Esophagus (tissue), 2 donors: Measurements from ENCODE around the gene MTA3. TPM values are rescaled to one million over a fixed set of nuclear protein-coding genes. Genes with fewer than 3 reads are reported as not detected.

Experiments
- H3K27ac ChIP-seq, 2 donors: one replicate each; pipeline ENCODE4 v1.5.1; 2013; ENCODE audit warnings: low read depth in 2 of 2, mild to moderate bottlenecking in 2 of 2, inconsistent platforms in 1 of 2, low read length in 1 of 2, moderate library complexity in 1 of 2
- H3K27me3 ChIP-seq, 2 donors: one replicate each; pipeline ENCODE4 v1.6.1; 2013; ENCODE audit warnings: low read length in 2 of 2, control low read depth in 1 of 2, mild to moderate bottlenecking in 1 of 2; ENCODE audit not compliant: insufficient read depth in 2 of 2, control insufficient read depth in 1 of 2
- H3K36me3 ChIP-seq, 2 donors: one replicate each; pipeline ENCODE4 v1.6.1; 2013; ENCODE audit warnings: low read length in 1 of 2; ENCODE audit not compliant: control insufficient read depth in 2 of 2, insufficient read depth in 2 of 2
- H3K4me1 ChIP-seq, 2 donors: one replicate each; pipeline ENCODE4 v1.6.1; 2013; ENCODE audit warnings: low read length in 1 of 2; ENCODE audit not compliant: control insufficient read depth in 2 of 2, insufficient read depth in 2 of 2
- H3K4me3 ChIP-seq, 2 donors: one replicate each; pipeline ENCODE4 v1.5.1; 2013; ENCODE audit warnings: low read length in 2 of 2, mild to moderate bottlenecking in 2 of 2, low read depth in 1 of 2, moderate library complexity in 1 of 2
- H3K9me3 ChIP-seq, 2 donors: one replicate each; pipeline ENCODE4 v1.6.1; 2013; ENCODE audit warnings: mild to moderate bottlenecking in 2 of 2, low read depth in 1 of 2, low read length in 1 of 2, moderate library complexity in 1 of 2; ENCODE audit not compliant: control insufficient read depth in 2 of 2, insufficient read depth in 1 of 2
- WGBS, 2 donors: extraction: QIAGEN DNeasy Blood & Tissue Kit; methylation state at CpG; one replicate each; pipeline ENCODE4 v1.1.7; 2013; 5-methylcytosine and 5-hydroxymethylcytosine counted together
- polyA plus RNA-seq, 2 donors: library from polyadenylated mRNA; stranded (reverse); fragments of 200-250 nt; gene quantifications; one replicate each; pipeline ENCODE4 v1.2.3, GENCODE V29; 2013
- donor health status: healthy with polysubstance abuse.
- donor health status: Bipolar disorder and iron deficiency.

MTA3 gene
- polyA plus RNA-seq, 2 donors = 31.7 to 55.3 TPM

DNA sequence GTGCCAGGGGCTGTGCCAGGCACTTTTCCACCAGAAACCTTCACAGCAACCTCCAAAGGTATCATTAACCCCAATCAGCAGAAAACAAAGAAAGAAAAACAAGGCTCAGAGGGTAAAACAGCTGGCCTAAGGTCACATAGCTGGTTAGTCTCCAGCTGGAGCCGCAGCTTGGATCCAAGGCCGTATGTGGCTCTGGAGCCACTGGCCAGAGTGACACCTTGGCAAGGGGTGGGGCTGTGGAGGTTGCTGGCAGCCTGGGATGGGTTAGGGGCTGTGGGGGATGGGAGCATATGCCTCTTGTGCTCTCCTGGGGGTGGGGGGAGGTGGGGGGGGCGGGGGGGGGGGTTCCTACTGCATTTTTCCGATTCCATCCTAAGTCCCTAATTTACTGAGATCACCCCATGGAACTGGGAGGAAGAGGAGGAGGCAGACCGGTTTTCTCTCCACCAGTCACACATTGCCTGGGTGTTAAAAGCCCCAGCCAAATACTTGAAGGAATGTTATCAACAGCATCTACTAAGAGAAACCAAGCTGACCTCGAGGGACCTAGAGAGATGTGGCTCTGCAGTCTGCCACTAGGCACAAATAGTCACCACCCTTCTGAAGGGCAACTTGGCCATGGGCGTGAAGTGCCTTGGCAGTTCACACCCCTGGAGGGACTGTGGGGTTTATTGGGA, 215.9 kb downstream of the MTA3 start:
- H3K4me1 ChIP-seq = peaks cover 0 to 5% of the 10 kb centered on the region in 2 donors
- H3K27me3 ChIP-seq = no peaks in the 10 kb centered on the region
- H3K36me3 ChIP-seq = no peaks in the 10 kb centered on the region
- WGBS, 2 donors = 77 to 85% methylated on average over 5 to 6 of the region's 7 CpGs
- H3K9me3 ChIP-seq = no peaks in the 10 kb centered on the region
- H3K4me3 ChIP-seq = no peak overlapping the region
- H3K27ac ChIP-seq = no peak overlapping the region

DNA sequence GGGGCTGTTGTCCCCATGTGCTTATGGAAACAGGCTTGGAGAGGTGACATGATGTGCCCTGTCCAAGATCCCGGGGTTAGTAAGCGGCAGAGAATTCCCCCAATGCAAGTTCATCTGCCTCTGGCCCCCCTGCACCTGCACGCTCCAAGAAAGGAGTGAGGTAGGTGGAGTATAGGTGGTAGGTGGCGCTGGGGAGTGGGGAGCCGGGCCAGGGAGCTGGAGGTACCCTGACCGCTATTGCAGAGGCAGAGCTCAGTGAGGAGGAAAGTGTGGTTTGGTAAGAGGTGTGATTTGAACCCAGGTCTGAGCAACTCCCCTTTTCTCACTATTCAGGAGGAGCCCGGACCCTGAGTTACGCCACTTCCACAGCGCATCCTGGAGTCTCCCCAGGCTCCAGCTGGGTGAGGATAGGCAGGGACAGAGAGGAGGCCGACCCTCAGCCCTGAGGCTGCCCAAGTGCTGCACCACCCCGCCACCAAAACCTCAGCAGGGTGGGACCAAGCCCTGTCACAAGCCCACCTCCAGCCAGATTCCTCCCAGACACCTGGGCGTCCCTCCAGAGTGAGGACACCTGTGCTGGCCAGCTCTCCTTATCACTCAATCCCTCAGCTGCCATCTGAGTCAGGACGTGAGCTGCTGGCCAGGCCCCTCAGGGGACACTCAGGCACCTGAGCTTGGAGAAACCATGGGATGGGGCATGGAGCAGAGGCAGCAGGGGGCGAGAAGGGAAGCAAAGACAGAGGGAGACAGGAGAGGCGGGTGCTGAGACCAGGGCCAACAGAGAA, 218.3 kb downstream of the MTA3 start:
- 81 to 86% methylated on average over 14 to 15 of the region's 15 CpGs for WGBS, 2 donors
- no peak overlapping the region for H3K4me3 ChIP-seq
- H3K27ac ChIP-seq = no peak overlapping the region
- peaks cover 0 to 9% of the 10 kb centered on the region in 2 donors for H3K4me1 ChIP-seq
- no peaks in the 10 kb centered on the region for H3K27me3 ChIP-seq
- no peaks in the 10 kb centered on the region for H3K9me3 ChIP-seq
- no peaks in the 10 kb centered on the region for H3K36me3 ChIP-seq

DNA sequence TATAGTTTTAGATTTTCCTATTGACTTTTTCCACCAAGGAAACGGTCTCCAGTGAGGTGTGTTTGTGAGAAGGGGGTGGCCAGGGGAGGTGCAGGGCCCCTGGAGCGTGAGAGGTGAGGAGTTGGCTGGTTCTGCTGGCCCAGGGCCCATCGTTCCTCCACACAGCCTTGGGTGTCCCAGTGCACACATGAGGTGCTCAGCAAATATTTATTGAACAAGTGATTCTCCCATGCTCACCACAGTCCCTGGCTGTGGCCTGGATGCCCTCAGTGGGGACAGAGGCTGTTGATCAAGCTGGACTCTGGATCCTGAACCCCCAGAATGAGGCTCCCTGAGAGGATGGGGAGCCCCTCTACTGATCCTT, 219.0 kb downstream of the MTA3 start:
- 85 to 89% methylated on average over 3 of the region's 3 CpGs for WGBS, 2 donors
- H3K27ac ChIP-seq = no peak overlapping the region

DNA sequence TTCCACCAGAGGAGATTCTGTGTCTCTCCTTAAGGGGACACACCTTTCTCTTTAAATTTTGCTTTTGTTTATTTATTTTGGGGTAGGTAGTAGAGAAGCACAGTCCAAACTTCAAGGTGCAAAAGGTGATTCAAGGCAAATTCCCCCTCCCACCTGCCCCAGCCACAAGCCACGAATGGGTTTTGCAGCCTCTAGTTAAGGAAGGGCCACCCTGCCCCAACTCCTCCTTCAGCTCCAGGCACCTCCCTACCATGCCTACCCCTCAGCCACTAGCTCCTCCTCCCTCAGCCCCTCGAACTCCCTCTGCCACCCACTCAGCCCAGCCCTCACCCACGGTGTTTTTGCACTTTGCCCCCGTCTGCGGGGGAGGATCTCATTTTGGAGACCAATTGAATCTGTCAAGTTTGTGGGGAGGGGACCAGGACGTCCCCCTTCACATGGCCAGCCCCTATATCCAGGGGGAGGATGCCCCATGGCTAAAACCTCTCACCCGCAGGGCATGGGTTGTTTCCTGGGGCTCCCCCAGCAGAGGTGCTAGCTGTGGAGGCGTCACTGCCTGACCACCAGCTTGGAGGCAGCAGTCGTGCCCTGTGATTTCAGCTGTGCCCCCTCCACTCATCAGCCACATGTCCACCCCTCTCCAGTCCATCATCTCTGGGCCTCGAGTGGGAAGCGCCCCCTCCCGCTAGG, 219.5 kb downstream of the MTA3 start:
- Histone ChIP-seq H3K27me3 (no peaks in the 10 kb centered on the region), H3K9me3 (no peaks in the 10 kb centered on the region), H3K4me3 (no peak overlapping the region), H3K36me3 (no peaks in the 10 kb centered on the region), H3K27ac (no peak overlapping the region), H3K4me1 (peaks cover 0 to 10% of the 10 kb centered on the region in 2 donors)
- 72 to 80% methylated on average over 12 of the region's 12 CpGs for WGBS, 2 donors

More for the DNA sequence above, 219.0 kb downstream of the MTA3 start:
- Histone ChIP-seq H3K36me3 (no peaks in the 10 kb centered on the region), H3K9me3 (no peaks in the 10 kb centered on the region), H3K4me1 (peaks cover 0 to 10% of the 10 kb centered on the region in 2 donors), H3K4me3 (no peak overlapping the region), H3K27me3 (no peaks in the 10 kb centered on the region)

DNA sequence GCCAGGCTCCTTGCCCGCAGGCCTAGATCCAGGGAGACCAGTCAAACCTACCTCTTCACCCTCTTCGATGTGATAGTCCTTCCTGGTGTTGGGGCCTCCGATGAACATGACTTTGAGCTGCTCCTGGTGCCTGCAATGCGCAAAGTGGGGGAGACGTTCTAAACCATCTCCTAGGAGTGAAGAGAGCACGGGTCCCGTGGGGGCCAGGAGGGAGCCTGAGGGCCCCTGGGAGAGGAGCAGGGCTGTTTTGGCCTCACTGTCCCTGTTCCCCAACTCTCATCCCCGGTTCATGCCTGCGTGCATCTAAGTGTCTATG, 220.0 kb downstream of the MTA3 start:
- H3K4me3 ChIP-seq = no peak overlapping the region
- peaks cover 0 to 10% of the 10 kb centered on the region in 2 donors for H3K4me1 ChIP-seq
- no peak overlapping the region for H3K27ac ChIP-seq
- H3K9me3 ChIP-seq = no peaks in the 10 kb centered on the region
- H3K27me3 ChIP-seq = no peaks in the 10 kb centered on the region
- no peaks in the 10 kb centered on the region for H3K36me3 ChIP-seq
- 73 to 84% methylated on average over 9 of the region's 9 CpGs for WGBS, 2 donors

DNA sequence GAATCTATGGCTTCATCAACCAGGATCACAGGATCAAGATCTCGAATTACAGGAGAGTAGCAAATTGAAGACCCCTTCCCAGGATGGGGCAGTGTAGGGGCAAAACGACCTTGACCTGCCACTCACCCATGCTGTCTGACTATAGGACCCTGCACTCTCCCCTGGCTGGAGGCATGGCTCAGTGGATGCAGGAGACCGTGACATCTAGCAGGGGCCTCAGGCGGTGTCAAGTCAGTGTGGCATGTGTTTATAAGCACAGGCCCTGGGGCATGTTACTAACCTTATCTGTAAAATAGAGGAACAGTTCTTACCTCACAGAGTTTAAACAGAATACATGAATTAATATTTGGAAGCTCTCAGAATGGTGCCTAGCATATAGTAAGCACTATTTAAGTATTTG, 220.4 kb downstream of the MTA3 start:
- Histone ChIP-seq H3K27me3 (no peaks in the 10 kb centered on the region), H3K9me3 (no peaks in the 10 kb centered on the region), H3K27ac (no peak overlapping the region), H3K36me3 (no peaks in the 10 kb centered on the region), H3K4me1 (peaks cover 0 to 10% of the 10 kb centered on the region in 2 donors), H3K4me3 (no peak overlapping the region)
- 57 to 66% methylated on average over 4 of the region's 4 CpGs for WGBS, 2 donors

DNA sequence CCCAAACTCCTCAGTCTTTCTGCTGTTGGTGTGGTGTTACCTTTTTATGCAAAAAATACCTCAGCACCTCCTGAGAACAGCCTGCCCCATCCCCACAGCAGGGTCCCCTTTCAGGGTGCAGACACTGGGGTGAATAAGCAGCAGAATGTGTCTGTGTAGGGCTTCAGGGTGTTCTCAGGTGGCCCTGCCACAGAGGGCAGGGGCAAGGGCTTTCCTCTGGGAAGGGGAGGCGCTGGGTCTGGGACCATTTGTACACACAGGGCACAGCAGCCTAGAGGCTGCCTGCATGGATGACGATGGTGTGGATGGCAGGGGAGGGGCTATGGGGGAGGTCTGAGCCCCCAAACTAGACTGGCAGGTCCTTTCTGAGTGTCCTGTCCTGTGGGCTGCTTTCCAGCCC, 221.3 kb downstream of the MTA3 start:
- no peaks in the 10 kb centered on the region for H3K9me3 ChIP-seq
- H3K36me3 ChIP-seq = no peaks in the 10 kb centered on the region
- no peak overlapping the region for H3K27ac ChIP-seq
- H3K4me1 ChIP-seq = peaks cover 3 to 10% of the 10 kb centered on the region in 2 donors
- no peaks in the 10 kb centered on the region for H3K27me3 ChIP-seq
- 94 to 100% methylated on average over 2 of the region's 2 CpGs for WGBS, 2 donors
- no peak overlapping the region for H3K4me3 ChIP-seq

DNA sequence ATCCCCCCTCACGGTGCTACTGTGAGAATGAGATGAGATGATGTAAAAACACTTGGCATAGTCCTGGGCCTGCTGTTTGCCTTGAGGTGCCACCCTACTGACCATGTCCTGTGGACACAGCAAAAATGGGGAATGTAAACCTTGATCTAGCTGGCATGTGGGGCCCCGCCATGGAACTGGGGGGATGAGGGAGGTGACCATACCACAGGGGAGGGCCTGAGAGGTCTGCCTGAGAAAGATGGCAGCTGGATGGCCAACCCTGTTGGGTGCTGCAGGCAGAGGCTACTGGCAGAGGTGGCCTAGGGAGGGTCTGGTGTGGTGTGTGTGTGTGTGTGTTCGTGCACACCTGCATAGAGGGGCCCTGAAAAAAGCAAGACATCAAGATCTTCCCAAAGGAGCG, 223.2 kb downstream of the MTA3 start:
- H3K4me3 ChIP-seq = no peak overlapping the region
- H3K4me1 ChIP-seq = peaks cover 3 to 12% of the 10 kb centered on the region in 2 donors
- WGBS, 2 donors = 70 to 79% methylated on average over 4 of the region's 4 CpGs
- H3K27ac ChIP-seq = peak overlapping the region in 1 of 2 donors; percentile 71
- no peaks in the 10 kb centered on the region for H3K36me3 ChIP-seq
- H3K27me3 ChIP-seq = no peaks in the 10 kb centered on the region
- H3K9me3 ChIP-seq = no peaks in the 10 kb centered on the region

DNA sequence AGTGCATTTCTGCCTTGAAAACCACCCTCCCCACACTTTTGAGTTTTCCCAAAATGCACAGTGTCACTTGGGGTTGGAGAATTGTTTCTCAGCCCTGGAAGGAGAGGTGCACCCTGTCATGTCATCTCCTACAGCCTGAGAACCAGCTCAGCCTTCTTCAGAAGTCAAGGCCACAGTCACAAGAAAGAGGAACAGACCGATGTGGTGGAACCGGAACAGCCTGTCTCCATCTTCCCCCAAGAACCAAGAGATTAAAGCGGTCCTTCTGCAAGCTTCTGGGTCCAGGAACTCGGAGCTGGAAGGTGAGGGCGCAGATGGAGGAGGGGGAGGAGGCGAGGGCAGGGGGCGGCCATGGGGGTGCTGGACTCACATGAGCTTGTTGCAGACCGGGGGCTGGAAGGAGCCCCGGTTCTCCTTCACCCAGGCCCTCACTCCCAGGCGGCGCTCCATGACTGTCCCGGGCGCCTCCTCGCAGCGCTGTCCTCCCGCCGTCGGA, 223.7 kb downstream of the MTA3 start:
- WGBS, 2 donors = 6% methylated on average over 9 to 18 of the region's 18 CpGs
- H3K4me1 ChIP-seq = peaks cover 3 to 10% of the 10 kb centered on the region in 2 donors
- H3K9me3 ChIP-seq = no peaks in the 10 kb centered on the region
- H3K36me3 ChIP-seq = no peaks in the 10 kb centered on the region
- H3K4me3 ChIP-seq = peak overlapping the region; percentile 56 to 64
- H3K27me3 ChIP-seq = no peaks in the 10 kb centered on the region
- H3K27ac ChIP-seq = peak overlapping the region; percentile 71 to 83
